Glomerular endothelial cell (primary cell): ENCODE results near the gene ZNF521. TPM values are rescaled to one million over a fixed set of nuclear protein-coding genes. Genes with fewer than 3 reads are reported as not detected.

Experiments
- DNase-seq: peaks from one replicate; pipeline ENCODE4 v3.0.0-alpha.2; 2011; ENCODE audit warnings: low read depth, low spot score; ENCODE audit errors: extremely low read depth
- total RNA-seq: library from RNA; depleted of rRNA; stranded (reverse); fragments of >200 nt; gene quantifications from 2 replicates; pipeline ENCODE4 v1.2.3, GENCODE V29; 2015

Gene ZNF521
- total RNA-seq, 1 donor from 2014 or later: 114 TPM

DNA sequence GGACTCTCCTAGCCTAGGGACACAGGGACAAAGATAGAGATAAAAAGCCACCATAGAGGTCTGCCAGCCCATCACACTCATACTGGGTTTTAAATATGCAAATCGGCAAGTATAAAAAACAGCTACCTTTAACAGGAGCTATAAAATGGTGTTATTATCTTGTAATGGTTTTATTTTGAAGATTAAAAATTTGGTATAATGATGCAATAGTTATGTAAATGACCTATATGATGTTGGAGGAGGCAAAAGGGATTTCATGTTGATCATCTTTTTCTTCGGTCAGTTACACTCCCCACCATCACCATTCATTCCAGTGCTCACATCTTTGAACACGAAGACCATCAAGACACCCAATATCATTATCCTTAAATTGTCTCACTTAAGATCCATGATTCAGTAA lies 11.2 kb downstream of the ZNF521 start:
- DNase-seq: no peak

DNA sequence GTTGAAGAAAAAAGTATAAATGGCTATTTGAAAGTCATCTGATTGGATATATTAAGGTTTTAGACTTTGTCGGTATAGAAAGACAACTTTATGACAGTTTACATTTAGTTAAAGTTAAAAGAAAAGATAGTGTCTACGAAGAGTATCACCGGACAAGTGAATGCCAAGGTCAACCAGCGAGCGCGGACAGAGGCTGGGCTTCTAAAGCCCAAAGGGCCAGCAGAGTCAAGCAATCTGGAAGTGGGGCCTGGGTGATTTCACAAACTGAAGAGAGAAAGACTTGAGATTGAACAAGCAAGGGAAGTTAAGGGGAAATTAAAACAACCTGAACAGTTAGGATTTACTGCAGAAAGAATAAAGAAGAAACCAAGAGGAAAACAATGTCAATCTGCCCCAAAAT lies 16.3 kb downstream of the ZNF521 start:
- DNase-seq: no peak

DNA sequence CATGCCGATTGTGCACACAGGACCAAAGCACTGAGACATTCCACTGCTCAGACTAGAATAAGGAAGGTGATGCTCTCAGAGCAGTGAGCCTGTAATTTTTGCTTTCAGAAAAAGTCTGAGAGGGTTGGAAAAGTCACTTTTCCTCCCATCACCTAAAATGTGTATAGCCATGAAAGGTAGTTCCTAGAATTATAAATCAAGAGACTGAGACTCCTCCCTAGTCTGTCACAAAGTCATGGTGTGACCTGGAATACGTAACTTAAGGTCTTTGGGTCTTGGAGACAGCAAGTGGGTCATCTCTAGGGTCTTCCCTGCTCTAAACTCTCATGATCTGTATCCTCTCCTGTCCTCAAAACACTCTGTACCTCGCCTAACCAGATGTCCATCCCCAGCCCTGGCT lies 16.9 kb downstream of the ZNF521 start:
- DNase-seq: no peak

DNA sequence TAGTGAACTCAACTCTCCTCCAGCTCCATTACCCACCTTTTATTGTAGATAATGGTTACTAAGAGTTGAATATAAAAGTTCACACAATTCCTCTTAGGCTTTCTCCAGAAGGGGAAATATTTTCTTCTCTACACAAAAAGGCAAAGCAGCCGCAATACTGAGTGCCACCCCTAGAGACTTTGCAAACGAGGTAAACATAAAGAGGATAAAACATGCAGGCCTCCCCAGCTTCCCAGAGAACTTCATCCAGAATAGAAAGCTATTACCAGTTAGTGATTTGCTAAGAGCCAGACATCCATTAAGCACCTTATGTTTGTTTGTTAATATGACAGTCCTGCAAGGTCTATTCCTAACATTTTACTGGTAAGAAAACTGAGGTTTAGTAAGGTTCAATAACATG lies 17.4 kb downstream of the ZNF521 start:
- no peak for DNase-seq

DNA sequence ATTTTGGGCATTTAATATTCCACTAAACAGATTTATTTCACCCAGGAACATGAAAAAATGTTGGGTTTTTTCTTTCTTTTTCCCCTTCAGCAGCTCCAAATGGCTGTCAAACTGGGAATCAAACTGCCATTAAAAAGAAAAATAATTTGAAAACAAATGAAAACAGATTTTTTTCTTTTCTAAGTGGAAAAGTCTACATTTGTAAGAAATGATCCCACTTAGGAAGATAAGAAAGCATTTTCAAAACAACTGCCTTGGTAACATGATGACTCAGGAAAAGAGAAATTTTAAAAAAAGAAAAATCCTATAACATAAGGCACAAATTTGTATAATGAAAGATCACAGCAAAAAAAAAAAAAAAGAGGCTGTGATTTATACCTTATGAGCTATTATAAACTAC lies 20.0 kb downstream of the ZNF521 start:
- DNase-seq: no peak

DNA sequence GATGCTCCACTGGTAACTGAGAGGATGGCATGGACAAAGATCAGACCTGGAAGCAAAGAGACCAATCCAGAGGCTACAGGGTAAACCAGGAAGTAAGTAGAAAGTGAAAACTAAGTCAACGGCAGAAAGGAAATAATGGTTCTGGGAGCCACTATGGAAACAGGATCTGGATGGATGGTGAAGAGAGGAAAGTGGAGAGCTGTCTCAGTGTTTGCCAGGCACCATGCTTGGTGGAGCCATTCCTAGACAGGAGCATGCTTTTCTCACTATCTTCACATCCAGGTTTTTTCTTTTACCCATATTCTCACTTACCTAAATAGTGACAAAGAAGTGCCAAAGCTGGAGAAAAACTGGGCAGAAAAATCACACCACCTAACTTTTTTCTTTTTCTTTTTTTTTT lies 22.2 kb downstream of the ZNF521 start:
- DNase-seq: no peak

DNA sequence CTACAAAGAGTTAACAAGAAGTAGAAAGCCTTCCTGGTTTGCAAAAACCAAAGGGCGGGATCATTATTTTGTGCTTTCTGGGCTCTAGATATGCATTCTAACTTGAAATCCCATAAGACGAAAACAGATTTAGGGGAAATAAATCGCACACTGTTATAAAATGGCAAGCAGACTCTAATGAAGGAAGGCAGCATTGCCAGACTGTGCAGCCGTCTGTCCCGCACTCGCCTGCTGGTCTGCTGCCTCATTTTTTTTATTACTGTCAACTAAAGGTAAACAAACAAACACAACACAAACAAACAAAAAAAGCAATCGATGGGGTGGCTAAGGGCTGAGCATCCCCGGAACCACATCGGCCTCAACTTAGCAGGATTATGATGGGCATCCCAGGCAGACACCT lies 24.4 kb downstream of the ZNF521 start:
- DNase-seq: no peak

DNA sequence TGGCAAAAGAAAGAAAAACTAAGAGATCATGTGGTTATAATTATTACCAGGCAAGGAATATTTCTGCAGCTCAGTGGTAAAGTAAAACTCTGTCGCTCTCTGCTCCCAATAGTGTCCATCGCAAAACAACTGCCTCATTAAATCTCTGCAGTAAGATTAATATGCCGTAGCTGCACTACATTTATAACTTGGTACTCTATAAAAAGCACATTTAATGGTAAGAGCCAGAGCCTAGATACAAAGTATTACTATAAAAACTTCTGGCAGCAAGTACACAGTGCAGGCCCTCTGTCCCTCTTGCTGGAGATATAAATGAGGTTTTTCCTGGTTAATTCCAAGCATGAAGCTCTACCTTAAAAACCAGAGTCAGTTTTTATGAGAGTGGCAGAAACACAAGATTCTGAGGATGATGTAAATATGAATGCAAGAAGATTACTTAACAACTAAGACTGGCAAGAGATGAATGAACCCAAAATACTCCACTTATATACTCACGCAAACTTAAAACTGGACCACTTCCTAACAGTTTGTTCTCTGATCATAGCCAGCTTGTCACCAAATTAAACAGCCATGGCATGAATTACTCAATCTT lies 25.5 kb downstream of the ZNF521 start:
- no peak for DNase-seq

DNA sequence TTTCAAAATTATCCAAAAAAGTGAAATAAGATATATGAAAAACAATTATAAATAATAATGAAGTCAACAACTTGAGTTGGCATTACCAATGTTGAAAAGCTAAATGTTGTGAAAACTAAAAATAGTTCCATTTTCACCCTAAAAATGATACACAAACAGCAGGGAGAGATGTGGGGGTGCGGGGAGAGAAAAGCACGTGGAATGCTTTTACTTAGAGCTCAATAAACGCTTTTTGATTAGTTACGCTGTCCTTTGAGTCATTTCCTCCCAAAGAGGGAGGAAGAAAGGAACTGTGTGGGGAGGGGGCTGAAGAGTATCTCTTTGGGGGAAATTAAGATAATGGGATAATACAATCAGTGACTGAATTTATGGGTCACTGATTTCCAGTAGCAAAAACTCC lies 29.2 kb downstream of the ZNF521 start:
- DNase-seq: no peak

DNA sequence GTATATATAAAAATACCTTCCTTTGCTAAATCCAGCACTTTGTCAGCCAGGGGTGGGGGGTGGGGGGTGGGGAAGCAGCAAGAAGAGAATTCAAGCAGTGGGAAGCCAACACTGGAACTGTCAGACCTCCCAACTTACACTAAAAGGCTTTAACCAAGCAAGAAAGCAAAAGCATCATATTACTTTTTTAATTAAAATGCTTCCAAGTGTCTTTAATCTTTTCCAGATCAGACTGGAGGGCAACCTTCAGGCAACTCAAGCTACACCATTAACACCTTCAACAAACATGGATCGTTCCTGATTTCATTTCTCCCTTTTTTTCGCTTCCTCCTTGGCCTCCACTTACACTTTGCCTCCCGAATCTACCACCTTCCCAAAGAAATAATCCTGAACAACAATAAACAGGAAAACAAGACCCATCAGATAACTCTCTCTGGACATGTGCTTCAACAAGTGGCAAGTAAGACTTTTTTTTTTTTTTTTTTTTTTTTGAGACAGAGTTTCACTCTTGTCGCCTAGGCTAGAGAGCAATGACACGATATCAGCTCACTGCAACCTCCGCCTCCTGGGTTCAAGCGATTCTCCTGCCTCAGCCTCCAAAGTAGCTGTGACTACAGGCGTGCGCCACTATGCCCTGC lies 35.5 kb downstream of the ZNF521 start:
- no peak for DNase-seq

DNA sequence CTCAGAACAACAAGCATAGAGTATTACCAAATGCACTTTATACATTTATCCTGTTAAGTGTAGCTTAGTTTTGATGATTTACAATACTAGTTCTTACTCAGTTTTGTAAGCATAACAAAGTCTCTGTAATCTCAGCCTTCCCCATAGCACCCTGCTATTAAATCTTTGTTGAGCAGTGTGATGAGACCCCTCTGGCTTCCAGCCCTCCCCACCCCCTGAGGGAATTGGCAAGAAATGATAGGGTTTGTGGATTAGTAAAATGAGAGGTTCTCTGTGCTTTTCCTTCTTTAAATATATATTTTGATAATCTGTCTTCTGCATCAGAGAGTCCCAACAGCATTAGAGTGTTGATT lies 37.2 kb downstream of the ZNF521 start:
- no peak for DNase-seq

DNA sequence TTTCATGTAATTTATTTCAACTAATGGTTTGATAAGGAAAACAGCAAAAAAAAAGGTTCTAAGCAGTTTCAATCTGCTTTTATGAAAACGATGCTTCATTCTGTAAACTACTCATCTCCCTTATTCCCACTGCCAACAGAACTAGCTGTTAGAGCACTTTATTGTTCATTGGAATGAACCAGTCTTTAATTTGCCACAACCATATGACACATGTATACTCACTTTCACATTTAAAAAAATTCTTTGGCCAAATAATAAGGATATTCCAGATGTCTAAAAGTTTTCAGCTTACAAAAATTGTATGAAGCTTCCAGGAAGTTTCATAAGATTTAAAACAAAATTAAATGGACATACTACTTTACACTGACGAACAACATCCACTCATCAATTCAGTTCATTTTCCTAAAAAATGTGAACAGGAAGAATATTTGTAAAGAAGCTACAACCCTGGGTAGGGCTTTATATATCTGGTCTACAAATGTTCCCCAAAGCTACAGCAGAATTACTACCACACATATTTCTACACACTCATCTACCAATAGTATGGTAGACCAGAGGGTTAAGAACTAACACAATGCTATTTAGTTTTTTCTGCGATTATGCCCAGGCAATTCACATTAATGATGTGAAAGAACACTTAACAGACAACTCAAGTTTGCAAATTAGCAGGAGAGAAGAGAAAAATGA lies 37.7 kb downstream of the ZNF521 start:
- no peak for DNase-seq

DNA sequence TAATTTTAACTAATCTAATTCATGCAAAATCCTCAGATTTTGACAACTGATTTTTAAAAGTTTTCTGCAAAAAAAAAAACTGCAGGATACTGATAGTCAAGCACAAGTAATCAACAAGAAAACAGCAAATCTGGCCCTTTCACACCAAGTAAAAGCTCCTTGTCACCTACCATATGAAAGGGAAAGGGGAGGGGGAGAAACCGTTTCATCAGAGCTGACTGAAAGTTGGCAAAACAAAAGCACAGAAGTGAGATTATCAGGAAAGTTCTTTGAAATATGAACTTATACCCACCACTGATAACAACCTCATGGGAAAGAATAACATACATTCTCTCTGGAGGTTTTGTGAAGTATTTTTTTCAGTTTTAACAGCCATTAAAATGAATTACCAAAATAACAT lies 38.7 kb downstream of the ZNF521 start:
- DNase-seq: no peak

DNA sequence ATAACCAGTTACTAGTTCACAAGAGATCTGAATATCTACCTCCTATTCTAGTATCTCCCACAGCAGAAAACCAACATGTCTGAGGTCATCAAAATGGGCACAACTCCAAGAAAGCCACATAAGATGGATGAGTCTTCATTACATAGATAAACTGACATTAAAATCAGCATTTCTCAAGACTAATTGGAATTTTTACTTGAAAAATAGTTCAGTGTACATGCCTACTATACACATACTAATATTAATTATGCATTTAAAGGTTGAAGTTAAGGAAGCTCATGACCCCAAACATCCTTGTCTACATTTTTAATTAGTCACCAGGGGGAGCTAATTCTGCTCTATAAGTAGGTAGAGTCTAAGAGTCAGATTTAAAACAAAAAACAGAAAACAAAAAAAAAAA lies 41.9 kb downstream of the ZNF521 start:
- no peak for DNase-seq

DNA sequence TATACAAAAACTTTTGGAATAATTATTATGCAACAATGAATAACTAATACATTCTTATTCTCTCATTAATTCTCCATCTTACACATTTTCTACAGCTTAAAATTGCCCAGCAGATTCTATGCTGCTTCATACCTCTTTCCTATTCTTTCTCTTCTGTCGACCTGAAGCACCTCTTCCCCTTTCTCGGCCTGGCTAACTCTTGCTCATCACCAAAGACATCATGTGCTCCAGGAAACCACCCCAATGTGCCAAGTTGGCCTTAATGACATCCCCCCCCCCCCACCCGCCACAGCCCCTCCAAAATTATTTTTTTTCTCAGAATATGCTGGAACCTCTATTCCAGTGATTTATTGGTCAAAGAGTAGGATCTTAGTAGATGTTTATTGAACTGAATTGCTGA lies 43.6 kb downstream of the ZNF521 start:
- DNase-seq: no peak

DNA sequence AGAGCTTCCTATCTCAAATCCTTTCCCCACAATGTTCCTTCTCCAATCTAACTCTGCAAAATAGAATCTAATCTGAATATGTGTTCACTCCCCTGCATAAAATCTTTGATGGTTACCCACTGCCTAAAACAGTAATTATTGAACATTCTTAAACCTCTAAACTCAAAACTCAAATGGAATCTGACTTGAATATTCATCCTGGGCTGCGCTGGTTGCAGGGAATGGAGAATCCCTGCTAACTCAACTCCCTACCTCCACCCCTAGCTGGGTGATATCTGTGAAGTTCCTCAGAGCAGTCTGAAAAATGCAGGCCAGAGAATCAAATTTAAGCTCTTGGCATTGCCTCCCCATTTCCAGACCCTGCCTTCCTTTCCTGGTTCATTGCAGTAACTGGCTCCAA lies 44.8 kb downstream of the ZNF521 start:
- DNase-seq: no peak

DNA sequence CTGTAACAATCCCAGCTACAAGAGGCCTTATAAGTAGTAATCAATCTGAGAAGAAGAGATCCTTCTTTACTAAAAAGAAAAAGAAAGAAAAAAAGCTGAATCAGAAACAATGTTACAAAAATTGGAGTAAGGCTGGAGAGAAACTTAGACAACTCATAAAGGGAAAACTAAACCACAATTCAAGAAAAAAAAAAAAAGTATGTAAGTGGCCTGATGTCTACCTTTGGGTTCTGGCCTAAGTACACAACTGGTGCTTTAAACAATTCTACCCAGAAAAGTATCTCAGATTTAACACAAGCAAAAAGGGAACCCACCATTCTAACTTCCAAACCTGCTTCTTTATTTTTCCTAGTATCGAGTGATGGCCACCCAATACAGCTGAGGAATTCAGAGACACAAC lies 45.3 kb downstream of the ZNF521 start:
- no peak for DNase-seq

DNA sequence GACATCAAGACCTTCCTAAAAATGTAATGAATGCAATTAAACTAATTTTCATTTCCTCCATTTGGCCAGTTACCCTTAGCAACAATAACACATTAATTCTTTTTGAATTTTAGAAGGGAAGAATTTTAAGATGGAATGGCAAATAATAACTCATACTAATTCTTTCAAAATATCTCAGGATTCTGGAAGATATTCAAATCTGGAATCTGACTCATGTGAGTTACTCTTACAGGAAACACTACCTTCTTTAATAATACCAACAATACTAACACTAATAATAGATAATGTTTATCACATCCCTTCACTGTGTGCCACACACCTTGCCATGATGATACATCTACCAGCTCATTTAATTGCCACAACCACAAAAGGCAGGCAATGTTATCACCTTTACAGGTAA lies 46.4 kb downstream of the ZNF521 start:
- DNase-seq: no peak

DNA sequence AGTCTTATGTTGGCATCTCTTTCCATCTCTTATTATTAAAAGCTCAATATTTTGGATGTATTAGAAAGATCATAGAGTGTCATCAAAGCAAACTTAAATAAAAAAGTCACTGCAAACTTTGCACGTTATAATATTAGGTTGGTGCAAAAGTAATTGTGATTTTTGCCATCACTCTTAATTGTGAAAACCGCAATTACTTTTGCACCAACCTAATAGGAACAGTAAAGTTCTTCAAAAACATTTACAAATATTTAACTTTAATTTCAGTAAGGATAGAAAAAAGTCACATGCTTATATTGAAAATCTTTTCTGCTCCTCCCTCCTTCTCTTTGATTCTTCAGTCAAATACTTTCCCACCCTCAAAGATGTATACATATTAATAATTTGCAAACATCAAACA lies 51.5 kb downstream of the ZNF521 start:
- no peak for DNase-seq

DNA sequence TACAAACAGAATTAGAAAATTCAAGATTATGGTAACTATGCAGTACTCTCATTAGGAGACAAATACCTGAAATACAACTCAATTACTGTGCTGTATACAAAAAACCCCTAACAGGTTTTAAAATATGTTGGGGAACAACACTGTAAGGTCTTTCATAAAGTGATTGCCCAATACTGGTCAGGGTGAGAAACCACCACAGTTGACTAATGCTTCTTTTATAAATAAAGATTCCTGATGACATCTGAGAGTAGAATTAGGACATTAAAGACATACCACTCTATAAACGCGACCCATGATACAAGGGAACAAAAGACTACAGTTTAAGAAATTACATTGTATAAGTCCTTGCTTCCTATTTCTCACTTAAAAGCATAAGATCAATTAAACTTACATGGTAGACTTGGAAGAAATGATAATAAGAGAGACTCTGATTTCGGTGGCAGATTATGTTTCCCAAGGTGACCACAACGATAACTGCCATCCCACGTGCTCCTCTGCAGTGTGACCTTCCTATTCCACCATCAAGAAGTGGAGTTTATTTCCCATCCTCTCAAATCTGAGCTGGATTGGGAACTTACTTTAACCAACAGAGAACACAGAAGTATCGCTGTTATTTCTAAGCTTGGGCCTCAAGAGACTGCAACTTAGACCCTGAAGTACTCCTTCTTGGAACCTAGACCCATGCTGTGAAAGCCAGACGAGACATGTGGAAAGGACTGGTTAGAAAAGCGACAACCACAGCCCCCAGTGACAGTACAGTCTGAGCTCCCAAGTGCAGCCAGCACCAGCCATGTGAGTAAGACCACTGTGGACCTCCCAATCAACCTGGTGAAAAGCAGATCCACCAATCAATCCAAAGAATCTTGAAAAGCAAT lies 52.3 kb downstream of the ZNF521 start:
- DNase-seq: no peak

DNA sequence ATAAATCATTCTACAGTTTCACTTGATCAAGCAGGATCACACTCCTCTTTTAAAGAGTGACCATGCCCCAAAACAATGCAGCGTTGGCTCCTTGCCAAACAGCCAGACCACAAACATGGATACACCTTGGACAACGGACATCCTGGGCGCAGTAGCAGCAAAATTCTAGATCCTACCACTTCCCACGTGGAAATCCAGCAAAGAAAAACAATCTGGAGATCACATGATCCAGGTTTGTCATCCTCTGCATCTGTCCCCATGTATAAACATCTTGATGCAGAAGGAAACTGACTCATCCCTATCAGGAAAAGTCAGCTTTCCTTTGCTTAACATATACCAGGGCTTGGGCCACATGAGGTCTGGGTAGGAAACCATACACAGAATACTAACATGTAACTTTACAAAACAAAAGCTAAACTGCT lies 53.1 kb downstream of the ZNF521 start:
- DNase-seq: peak; percentile 98
